Islet precursor cell (in vitro differentiated cells): ENCODE measurements around the gene MYH10.
A peak's percentile ranks its signal among the peaks of the same experiment; 100 is the strongest.

Experiments
- DNase-seq: peaks from one replicate; pipeline ENCODE4 v3.0.0-alpha.2; 2018

MYH10 gene

GRCh38 chr17:8647956-8648355 lies 17.4 kb upstream of the MYH10 start:
- peak; percentile 29 for DNase-seq

GRCh38 chr17:8647202-8647601 lies 16.7 kb upstream of the MYH10 start:
- DNase-seq: peak; percentile 29

DNA sequence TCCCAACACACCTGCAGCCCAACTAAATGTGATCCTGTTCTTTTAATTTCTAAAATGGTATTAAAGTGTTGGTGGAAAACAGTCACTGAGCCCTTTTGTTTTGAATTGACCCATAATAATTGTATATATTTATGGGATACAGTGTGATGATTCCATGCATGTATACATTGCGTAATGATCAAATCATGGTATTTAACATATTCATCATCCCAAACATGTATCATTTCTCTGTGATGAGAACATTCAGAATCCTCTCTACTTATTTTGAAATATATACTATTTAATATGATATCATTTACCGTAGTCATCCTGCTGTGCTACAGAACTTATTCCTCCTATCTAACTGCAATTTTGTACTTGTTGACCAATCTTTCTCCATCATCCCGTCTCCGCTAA lies 14.0 kb upstream of the MYH10 start:
- no peak for DNase-seq

DNA sequence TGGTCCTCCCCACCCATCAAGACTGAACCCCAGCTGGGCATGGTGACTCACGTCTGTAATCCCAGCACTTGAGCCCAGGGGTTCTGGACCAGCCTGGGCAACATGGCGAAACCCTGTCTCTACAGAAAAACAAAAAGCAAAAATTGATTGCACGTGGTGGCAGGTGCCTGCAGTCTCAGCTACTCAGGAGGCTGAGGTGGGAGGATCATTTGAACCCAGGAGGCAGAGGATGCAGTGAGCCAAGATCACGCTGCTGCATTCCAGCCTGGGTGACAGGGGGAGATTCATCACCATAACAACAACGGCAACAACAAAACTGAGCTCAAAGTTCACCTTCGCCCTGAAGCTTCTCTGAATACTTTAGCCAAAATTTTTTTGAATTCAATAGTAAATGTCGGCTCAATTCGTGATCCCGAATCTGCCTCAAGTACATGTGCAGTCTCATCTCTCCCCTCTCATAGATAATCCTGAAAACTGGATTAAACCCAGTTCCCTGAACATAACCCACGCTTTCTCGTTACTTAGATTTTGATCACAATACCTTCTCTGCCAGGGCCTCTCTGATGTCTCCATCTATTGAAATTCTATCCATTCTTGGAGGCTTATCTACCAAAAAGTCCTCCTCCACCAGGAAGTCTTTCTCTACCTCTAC lies 13.5 kb upstream of the MYH10 start:
- peak; percentile 49 for DNase-seq

GRCh38 chr17:8639709-8640108 lies 9.2 kb upstream of the MYH10 start:
- DNase-seq: no peak

DNA sequence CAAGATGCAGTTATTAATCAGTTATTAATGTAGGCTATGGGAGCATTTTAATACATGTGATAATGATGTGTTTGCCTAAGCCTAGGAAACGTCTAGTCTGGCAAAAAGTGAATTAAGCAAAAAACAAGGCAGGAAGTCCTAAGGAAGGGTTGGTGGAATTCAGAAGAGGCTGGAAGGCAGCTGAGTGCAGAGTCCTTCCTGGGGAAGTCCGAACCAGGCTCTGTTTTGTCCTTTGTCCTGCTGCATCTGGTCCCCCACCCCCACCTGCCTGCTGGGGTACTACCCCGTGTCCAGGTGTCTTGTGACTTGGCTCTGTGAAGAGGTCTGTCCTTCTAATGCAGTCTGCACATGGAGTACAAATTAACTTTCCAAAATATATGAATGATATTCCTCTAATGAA lies 1.5 kb upstream of the MYH10 start:
- peak; percentile 70 for DNase-seq

DNA sequence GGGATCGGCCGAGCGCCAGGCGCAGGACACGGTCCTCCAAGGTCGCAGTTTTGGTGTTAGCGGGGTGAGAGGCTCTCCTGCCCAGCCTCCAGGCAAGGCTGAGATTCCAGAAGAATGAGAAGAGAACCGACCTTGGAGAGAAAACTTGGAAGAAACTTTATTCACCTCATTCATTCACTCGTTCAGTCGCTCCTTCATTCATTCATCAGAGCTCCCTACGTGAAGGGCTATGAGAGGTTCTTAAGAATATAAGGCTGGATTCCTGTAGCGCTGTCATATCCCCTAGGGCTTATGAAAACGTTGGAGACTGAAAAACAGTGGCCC lies 991 bp upstream of the MYH10 start:
- DNase-seq: no peak

DNA sequence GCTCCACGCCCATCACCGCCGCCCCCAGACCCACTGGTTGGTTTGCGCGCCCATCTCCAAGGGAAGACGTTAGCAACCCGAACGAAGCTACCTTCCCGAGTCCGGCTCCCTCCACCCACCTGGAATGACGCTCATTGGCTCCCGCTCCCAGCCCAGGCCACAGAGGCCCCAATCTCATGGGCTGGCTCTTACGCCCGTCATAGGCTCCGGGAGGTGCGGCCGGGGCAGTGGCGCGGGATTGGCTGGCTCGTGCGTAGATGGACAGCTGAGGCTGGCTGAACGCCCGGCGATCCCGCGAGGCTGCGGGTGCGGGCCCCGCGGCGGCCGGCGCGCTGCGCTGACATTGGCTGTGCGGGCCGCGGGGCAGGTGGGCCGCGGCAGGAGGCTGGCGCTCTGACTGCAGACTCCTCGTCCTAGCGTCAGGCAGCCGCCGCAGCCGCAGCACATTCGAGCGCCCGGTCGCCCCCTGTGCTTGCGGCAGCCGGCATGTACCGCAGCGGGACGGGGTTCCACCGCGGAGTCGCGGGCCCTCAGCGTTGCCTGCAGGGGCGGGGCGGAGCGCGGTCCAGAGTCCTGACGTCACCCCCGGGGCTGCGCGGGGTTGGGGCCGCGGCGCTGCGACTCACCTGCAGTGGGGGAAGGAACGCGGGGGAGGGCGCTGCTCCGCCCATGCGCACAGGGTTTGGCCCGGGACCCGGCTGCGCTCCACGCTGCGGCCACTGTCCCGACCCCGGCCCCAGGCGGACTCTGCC lies 453 bp upstream of the MYH10 start:
- DNase-seq: peak; percentile 100

DNA sequence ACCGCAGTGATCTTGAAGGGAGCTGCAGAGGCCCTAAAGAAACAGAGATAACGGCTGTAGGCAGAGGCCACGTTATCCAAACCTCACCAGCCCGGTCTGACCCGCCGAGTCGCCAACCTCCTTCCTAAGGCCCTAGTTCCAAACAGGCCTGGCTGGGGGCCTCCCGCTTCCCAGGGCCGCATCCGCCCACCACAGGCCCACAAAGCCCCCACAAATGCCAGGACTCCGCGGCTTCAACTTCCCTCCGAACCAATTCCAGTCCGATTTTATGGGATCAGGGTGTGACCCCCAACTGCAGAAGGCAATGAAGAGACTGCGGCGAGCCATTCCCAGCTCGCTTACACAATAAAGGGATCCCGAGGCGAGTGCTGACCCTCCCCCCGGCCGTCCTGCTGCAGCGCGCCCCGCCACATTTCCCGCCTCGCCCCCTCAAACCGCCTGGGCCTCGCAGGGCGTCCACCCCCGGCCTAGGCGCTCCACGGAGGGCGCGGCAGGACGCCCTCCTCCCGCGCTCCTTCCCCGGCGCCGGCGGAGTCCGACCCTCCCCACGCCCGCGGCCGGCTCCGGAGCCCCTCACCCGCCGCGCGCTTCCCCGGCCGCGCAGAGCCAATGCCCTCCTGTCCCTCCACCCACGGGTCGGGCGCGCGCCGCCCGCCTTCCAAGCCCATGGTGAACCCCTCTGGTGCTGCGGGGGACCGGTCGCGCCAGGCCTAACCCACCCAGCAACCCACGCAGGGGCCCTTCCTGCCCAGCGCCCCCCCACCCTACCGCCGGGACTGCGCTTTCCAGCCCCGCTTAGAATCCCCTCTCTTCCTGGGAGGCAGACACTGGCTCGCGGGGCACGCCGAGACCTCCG lies 926 bp downstream of the MYH10 start:
- peak; percentile 86 for DNase-seq

DNA sequence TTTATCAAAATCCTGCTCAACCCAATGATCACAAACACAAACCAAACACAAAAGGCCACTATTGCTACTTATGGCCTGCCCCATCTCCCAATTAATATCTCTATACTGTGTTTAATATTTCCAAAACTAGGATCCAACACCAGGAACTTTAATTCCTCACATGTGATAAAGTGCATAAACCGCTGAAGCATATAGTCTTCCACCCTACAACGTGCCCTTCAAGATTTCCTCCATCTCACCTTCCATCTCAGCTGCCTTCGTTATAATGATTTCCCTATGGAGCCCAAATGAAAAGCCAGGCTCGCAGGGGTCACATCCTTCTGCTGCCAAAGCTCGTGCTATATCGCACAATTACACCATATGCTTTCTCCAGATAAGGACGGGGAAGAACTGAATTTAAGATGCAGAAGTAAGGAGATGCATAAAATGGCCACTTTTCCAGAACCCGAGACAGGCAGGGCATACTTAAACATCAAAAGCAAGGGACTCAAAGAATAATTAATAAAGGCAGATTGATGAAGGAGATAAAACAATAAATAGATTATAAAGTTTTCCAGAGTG lies 1.8 kb downstream of the MYH10 start:
- DNase-seq: no peak

DNA sequence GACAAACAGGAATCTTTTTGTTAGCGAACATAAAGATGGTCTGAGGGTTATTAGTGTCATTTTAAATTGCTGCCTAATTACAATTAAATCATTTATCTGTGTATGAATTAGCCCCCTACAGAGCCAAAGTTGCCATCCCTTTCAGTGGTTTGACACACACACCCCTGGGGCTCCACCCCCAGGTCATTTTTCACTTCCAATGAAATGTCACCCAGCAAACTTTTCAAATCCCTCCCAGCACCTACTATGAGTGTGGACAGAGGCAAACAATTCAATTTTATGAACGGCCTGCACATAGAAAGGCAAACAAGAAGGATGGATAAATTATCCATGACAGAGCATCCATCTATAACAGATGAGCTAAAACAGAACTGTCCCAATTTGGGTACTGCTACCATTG lies 2.4 kb downstream of the MYH10 start:
- no peak for DNase-seq

GRCh38 chr17:8623591-8623990 lies 6.9 kb downstream of the MYH10 start:
- DNase-seq: no peak

DNA sequence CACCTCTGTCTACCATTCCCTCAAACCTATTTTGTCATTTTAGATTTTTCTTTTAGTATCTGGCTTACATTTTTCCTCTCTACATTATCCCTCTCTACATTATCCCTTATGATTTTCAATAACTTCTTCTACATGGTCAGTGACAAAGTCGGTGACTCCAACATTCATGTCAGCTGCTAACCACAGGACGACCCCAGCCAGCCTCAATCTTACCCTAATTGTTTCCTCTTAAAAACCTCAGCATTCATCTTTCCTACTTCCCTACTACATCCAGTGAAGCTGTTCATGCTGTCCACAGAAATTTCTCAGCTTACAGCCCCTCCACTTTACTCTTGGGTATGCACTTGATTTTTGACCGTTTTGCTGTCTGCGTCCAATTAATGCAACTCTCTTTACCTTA lies 8.3 kb downstream of the MYH10 start:
- DNase-seq: no peak

- DNase-seq: no peak
Observed at GRCh38 chr17:8621585-8621984, 8.9 kb downstream of the MYH10 start.

- no peak for DNase-seq
Observed at GRCh38 chr17:8619294-8619693, 11.2 kb downstream of the MYH10 start.

DNA sequence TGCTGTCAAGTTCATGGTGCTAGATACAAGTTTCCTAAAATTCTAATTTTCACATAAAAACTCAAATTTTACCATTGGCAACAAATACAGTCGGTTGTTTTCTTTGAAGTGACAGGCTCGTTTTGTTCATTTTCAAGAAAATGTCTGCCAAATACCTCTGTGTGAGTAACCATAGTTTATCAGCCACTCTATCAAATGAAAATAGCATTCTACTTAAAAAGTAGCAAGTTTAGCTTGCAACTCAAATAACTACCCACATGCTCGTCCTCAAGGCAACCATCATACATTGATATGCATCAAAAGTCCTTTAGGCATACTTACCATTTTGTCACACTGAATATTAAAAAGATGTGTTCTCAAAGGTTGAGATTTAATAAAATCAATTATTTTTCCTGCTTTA lies 11.7 kb downstream of the MYH10 start:
- DNase-seq: no peak

DNA sequence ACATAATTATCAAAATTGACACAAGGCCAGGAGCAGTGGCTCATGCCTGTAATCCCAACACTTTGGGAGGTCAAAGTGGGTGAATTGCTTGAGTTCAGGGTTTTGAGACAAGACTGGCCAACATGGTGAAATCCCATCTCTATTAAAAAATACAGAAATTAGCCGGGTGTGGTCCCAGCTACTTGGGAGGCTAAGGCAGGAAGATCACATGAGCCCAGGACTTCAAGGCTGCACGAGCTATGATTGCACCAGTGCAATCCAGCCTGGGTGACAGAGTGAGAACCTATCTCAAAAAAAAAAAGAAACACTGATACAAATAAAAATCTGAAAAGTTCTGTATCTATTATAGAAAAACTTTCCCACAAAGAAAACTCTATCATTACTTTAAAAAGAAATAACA lies 15.5 kb downstream of the MYH10 start:
- DNase-seq: no peak

DNA sequence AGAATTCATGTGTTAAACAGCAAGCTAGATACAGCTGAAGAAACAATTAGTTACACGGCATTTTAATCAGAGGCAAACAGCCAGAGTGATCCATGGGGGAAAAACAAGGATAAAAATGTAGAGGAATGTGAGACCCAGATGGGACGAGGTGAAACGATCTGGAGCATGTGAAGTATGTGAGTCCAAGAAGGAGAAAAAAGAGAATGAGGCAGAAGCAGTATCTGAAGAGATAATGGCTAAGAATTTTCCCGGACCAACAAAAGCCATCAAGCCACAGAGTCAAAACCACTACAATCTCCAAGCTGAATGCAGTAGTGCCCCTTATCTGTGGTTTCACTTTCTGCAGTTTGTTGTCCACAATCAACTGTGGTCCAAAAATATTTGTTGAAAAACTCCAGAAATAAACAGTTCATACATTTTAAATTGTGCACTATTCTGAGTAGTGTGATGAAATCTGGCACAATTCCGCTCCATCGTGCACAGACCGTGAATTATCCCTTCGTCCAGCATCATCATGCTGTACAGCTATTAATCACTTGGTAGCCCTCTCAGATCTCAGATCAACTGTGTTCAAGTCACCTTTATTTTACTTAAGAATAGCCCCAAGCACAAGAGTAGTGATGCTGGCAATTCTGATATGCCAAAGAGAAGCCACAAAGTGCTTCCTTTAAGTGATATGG lies 18.8 kb downstream of the MYH10 start:
- no peak for DNase-seq

- DNase-seq: no peak
Observed at GRCh38 chr17:8611137-8611536, 19.4 kb downstream of the MYH10 start.

DNA sequence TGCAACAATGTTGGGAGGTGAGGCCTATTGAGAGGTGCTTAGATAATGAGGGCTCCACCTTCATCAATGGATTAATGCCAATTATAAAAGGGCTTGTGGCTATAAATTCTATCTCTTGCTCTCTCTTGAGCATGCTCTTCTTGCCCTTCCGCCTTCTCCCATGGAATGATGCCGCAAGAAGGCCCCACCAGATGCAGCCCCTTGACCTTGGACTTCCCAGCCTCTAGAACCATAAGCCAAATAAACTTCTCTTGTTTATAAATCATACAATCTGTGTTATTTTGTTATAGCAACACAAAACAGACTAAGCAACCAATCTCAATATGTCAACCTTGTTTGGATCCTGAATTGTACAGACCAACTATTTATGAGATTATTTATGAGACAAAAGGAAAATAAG lies 20.0 kb downstream of the MYH10 start:
- DNase-seq: no peak

DNA sequence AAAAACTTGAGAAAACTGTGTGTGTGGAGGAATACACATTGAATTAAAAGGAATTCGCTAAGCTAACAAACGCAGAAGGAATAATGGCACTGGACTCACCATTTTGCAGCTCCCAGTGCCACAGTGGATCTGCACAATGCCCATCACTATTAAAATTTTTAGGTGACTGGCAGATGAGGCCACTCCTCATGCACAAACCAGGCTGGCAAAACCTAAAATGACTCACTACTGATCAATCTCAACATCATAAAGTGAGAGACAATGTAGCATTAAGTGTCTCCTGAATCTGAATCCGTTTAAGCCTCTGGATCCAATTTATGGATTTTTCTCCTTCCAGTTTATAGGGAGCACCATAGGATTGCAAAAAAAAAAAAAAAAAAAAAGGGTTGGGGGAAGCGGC lies 20.6 kb downstream of the MYH10 start:
- no peak for DNase-seq

- no peak for DNase-seq
Observed at GRCh38 chr17:8608001-8608400, 22.5 kb downstream of the MYH10 start.

DNA sequence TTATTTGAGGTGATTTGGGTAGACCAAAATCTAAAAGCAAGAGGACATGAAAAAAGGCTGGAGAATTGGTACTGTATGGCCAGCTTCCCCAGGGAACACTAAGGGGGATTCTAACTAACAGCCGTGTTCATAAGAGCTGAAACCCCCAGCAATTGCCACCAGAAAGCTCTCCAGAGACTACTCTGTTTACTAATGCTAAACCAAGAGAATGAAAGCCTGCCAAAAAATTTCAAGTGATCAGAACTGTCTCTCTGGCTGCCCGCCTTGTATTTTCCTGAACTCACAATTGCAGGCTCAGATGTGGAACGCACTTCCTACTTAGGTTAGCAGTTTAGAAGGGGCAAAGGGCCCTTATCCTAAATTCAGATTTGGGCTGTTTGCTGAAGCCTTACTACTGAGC lies 24.1 kb downstream of the MYH10 start:
- no peak for DNase-seq
